Neutrophil (primary cell): Measurements from ENCODE around the gene IP6K2.

Experiments used
- H3K27ac ChIP-seq: fragments of 200-600 bp; sonication (generic); 2 replicates; pipeline ENCODE4 v1.5.1; 2016; ENCODE audit warnings: mild to moderate bottlenecking, moderate library complexity
- H3K27me3 ChIP-seq: fragments of 200-600 bp; sonication (generic); 2 replicates; pipeline ENCODE4 v1.6.0; 2016; ENCODE audit warnings: mild to moderate bottlenecking
- H3K36me3 ChIP-seq: fragments of 200-600 bp; sonication (generic); 2 replicates; pipeline ENCODE4 v1.5.1; 2017
- H3K4me1 ChIP-seq, 2 experiments: fragments of 200-600 bp in 1 of 2; sonication (generic) in 1 of 2; 1 replicate in 1 of 2; 2 replicates in 1 of 2; pipeline versions ENCODE4 v1.5.1 to v1.6.1; 2013 to 2016; ENCODE audit warnings: low read depth in 1 of 2, low read length in 1 of 2, mild to moderate bottlenecking in 1 of 2, moderate library complexity in 1 of 2; ENCODE audit not compliant: control insufficient read depth in 1 of 2, insufficient read depth in 1 of 2
- H3K4me3 ChIP-seq, 2 experiments: fragments of 200-600 bp in 1 of 2; sonication (generic) in 1 of 2; 1 replicate in 1 of 2; 2 replicates in 1 of 2; pipeline ENCODE4 v1.5.1; 2013 to 2016; ENCODE audit warnings: low read depth in 1 of 2, low read length in 1 of 2, mild to moderate bottlenecking in 1 of 2, moderate library complexity in 1 of 2
- H3K9me3 ChIP-seq: fragments of 200-600 bp; sonication (generic); 2 replicates; pipeline ENCODE4 v1.5.1; 2016
- TF ChIP-seq, protein P1 (sequence below): fragments of 200-600 bp; sonication (generic); IDR thresholded peaks from 2 replicates; pipeline ENCODE4 v1.5.1; 2016; ENCODE audit warnings: antibody characterized with exemption

The IP6K2 gene

DNA sequence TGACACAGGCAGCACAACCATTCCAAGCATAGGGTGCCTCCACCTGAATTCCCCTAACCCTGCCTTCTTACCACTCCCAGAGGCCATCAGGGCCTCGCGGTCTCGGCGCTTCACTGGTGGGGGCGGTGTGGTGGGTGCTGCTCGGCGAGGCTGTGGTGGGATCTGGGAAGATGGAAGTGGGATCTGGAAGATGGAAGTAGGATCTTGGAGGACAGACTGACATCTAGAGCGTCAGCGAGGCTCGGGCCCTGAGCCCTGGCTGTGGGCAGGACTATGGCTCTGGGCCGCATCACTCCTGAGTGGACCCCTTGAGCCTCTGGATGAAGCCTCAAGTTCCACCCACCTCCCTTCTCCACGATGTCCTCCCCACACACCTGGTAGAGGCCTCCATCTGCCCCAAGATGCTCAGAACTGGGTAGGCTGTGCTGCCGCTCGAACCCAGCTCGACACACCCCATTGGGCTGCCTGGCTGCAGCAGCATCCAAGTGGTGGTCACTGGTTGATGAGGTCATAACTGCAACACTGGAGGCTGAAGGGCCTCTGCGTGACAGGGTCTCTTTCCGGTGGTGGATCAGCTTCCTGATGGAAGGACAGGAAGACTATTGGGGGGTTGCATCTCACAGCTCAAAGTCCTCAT lies 34.9 kb downstream of the IP6K2 start:
- H3K4me1 ChIP-seq = peaks cover 14 to 20% of the 10 kb centered on the region in 2 experiments
- H3K27me3 ChIP-seq = no peaks in the 10 kb centered on the region
- no peaks in the 10 kb centered on the region for H3K9me3 ChIP-seq
- TF ChIP-seq, protein P1, sequence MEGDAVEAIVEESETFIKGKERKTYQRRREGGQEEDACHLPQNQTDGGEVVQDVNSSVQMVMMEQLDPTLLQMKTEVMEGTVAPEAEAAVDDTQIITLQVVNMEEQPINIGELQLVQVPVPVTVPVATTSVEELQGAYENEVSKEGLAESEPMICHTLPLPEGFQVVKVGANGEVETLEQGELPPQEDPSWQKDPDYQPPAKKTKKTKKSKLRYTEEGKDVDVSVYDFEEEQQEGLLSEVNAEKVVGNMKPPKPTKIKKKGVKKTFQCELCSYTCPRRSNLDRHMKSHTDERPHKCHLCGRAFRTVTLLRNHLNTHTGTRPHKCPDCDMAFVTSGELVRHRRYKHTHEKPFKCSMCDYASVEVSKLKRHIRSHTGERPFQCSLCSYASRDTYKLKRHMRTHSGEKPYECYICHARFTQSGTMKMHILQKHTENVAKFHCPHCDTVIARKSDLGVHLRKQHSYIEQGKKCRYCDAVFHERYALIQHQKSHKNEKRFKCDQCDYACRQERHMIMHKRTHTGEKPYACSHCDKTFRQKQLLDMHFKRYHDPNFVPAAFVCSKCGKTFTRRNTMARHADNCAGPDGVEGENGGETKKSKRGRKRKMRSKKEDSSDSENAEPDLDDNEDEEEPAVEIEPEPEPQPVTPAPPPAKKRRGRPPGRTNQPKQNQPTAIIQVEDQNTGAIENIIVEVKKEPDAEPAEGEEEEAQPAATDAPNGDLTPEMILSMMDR = no peak
- no peak overlapping the region for H3K27ac ChIP-seq
- no peak overlapping the region for H3K4me3 ChIP-seq
- H3K36me3 ChIP-seq = peaks cover 44% of the 10 kb centered on the region

DNA sequence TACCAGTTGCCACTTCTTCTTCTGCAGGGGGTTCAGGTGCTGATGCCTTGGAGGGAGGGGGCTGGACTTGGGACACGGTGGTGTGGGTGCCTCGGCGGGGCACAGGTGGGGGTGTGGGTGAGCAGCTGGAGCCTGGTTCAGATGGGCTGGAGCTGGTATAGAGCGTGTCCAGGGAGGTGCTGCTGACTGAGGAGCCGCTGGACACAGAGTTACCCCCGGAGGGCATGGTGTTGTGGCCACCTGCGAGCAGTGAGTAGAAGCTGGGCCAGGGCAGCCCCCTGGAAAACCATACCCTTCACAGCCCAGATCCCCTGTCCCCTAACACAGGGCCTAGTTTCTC lies 35.5 kb downstream of the IP6K2 start:
- H3K9me3 ChIP-seq = no peaks in the 10 kb centered on the region
- H3K36me3 ChIP-seq = peaks cover 43% of the 10 kb centered on the region
- peaks cover 14 to 20% of the 10 kb centered on the region in 2 experiments for H3K4me1 ChIP-seq
- H3K4me3 ChIP-seq = no peak overlapping the region
- no peak overlapping the region for H3K27ac ChIP-seq
- H3K27me3 ChIP-seq = no peaks in the 10 kb centered on the region
- TF ChIP-seq, protein P1 = no peak

DNA sequence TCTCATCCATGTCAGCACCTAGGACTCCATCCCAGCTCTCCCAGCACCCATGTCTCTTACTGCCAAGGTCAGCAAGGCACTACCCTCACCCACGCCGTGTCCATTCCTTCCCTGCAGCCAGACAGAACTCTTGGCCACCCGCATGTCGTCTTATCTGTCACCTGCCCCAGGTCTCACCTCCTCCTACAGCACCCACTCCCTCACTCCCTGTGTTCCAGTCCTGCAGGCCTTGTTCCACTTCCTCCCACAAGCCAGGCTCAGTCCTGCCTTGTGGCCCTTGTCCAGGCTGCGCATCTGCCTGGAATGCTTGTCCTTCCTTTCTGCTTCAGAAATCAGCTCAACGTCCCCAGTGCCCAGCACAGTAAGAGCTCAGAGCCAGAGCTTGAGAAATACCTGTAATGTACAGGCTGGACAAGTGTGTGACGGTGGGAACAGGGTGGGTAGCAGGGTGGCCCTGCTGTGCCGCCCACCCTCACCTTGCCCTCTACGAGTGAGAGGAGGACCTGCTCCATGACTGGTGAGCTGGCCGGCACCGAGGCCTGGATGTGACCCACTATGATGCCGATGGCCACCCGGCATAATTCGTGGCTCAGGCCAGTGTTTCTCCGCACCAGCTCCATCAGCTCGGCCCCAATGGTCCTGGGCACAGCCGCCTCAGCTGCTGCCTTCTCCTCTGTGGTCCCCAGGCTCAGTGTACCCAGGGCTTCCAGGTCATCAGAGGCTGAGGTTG lies 36.0 kb downstream of the IP6K2 start:
- Histone ChIP-seq H3K27me3 (no peaks in the 10 kb centered on the region), H3K4me1 (peaks cover 10 to 16% of the 10 kb centered on the region in 2 experiments), H3K27ac (no peak overlapping the region), H3K36me3 (peaks cover 43% of the 10 kb centered on the region), H3K4me3 (no peak overlapping the region), H3K9me3 (no peaks in the 10 kb centered on the region)
- TF ChIP-seq, protein P1 = no peak

DNA sequence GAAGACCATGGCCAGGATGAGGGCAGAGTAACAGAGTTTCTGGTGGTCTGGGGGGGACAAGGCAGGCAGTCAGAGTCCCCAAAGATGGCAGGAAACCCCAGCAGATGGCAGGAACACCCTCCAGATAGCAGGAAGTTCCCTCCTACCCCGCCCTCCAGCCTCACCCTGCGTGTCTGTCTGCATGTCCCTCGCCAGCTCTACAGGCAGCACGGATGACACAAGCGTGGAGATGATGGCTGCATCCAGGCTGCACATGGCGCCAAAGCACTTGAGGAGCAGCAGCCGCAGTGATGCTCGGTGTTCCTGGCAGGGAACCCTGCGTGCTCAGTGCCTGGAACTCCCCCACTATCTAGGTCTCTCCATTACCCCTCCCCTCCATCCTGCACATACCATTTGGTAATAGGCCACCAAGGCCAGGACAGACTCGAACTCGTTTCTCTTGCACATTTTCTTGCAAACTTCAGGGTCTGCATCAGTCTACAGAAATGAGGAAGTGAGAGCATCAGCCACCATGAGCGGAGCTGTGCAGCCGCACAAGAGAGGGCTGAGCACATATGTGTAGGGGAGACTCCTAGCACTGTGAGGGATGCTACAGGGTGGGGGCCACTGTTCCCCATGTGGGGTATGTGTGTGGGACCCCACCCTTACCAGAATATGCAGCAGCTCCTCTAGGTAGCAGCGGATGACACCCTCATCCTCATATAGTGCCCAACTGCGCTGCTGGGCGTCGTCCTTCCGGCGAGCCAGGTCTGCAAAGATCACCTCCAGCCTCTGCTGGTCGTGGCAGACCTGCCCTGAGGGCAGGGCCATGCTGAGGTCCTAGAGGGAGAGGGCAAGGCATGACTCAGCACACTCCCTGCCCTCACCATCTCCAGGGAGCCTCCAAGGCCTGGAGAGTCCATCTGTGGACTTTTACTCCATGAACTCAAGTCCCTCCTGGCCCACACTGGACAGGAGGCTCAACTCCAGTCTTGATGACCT lies 37.3 kb downstream of the IP6K2 start:
- Histone ChIP-seq H3K36me3 (peaks cover 47% of the 10 kb centered on the region), H3K4me3 (no peak overlapping the region), H3K4me1 (peaks cover 2 to 5% of the 10 kb centered on the region in 2 experiments), H3K27me3 (no peaks in the 10 kb centered on the region), H3K27ac (no peak overlapping the region), H3K9me3 (no peaks in the 10 kb centered on the region)
- TF ChIP-seq, protein P1 = no peak

DNA sequence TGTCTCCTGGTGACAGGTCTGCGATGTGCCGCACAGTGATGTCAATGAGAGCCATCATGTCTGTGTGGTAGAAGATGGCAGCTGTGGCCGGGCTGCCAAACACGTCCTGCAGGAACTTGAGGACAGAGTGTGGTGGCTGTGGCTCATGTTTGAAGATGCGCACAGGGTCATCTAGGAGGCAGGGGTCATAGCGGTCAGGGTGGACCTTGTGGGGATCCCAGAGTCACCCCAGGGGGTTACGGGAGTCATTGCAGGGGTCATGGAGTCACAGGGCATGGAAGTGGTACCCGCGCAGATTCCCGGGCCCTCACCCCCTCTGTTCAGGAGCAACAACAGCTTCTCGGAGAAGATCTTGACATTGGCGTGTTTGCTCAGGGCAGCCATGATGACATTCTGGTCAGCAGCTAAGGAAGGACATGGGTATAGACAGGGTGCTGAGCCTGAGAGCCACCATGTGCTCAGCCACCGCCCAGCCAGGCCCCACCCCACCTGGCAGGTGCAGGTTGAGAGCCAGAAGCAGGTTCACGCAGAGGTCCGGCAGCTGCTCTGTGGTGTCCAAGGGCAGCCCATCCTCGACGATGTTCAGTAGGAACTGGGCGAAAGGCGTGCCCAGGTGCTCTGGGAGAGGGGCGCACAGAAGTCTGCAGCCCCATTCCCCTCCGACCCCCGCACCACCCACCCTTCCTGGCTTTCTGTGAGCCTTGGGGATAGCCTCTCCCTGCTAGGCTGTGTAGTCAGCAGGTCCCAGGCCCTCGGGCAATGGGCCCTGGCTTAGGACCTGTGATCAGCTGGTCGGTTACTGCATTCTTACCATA lies 38.2 kb downstream of the IP6K2 start:
- H3K4me3 ChIP-seq = no peak overlapping the region
- H3K27me3 ChIP-seq = no peaks in the 10 kb centered on the region
- TF ChIP-seq, protein P1 = no peak
- peaks cover 53% of the 10 kb centered on the region for H3K36me3 ChIP-seq
- no peaks in the 10 kb centered on the region for H3K9me3 ChIP-seq
- no peaks in the 10 kb centered on the region for H3K4me1 ChIP-seq
- no peak overlapping the region for H3K27ac ChIP-seq
